Gastroesophageal sphincter (tissue), 3 donors: Measurements from ENCODE around the gene TRIP11.

Experiments
- CTCF ChIP-seq, 4 experiments: fragments of 200-600 bp in 2 of 4; fragments of 450-650 bp in 2 of 4; sonication (generic) in 1 of 4; IDR thresholded peaks; one replicate each; pipeline ENCODE4 v1.5.1; 2017 to 2019; ENCODE audit warnings: antibody characterized with exemption in 4 of 4, mild to moderate bottlenecking in 2 of 4, moderate library complexity in 2 of 4
- POLR2AphosphoS5 ChIP-seq: sonication (generic); formaldehyde crosslinking; IDR thresholded peaks from one replicate; pipeline ENCODE4 v1.6.1; 2017; ENCODE audit warnings: antibody characterized with exemption

GRCh38 chr14:92074555-92074954 is 34.7 kb upstream of the TRIP11 start:
- TF ChIP-seq POLR2AphosphoS5 (no peak), CTCF (IDR thresholded peaks at IDR 0.05) (no peak)
